GM12878 (cell line): ENCODE measurements around the gene FKBP4. TPM values are rescaled to one million over a fixed set of nuclear protein-coding genes. Genes with fewer than 3 reads are reported as not detected.

Experiments
- ASH2L ChIP-seq: fragments of 300-600, 200-600 bp; sonication (generic); IDR thresholded peaks from 2 replicates; pipeline ENCODE4 v1.6.1; 2017; ENCODE audit warnings: low read depth, mild to moderate bottlenecking, borderline replicate concordance
- E2F8 ChIP-seq: fragments of 450-650 bp; IDR thresholded peaks from 2 replicates; pipeline ENCODE4 v1.6.1; 2018; ENCODE audit warnings: mild to moderate bottlenecking, low read depth, moderate library complexity; ENCODE audit not compliant: partially characterized antibody
- GABPA ChIP-seq: IDR thresholded peaks from 2 replicates; pipeline ENCODE4 v1.6.1; 2014; ENCODE audit warnings: antibody characterized with exemption, low read depth, mild to moderate bottlenecking, inconsistent platforms
- GATAD2B ChIP-seq: fragments of 450-650 bp; conservative IDR thresholded peaks from 2 replicates; pipeline ENCODE4 v1.6.1; 2017; ENCODE audit warnings: low read depth, mild to moderate bottlenecking, moderate library complexity
- IRF4 ChIP-seq: IDR thresholded peaks from 2 replicates; pipeline ENCODE4 v1.6.1; 2011; ENCODE audit warnings: low read depth, low read length
- MLLT1 ChIP-seq: fragments of 450-650 bp; IDR thresholded peaks from 2 replicates; pipeline ENCODE4 v1.6.1; 2016; ENCODE audit warnings: mild to moderate bottlenecking
- NBN ChIP-seq: fragments of 450-650 bp; IDR thresholded peaks from 2 replicates; pipeline ENCODE4 v1.6.1; 2016
- NFXL1 ChIP-seq: fragments of 450-650 bp; IDR thresholded peaks from 2 replicates; pipeline ENCODE4 v1.6.1; 2017; ENCODE audit warnings: antibody characterized with exemption, mild to moderate bottlenecking, borderline replicate concordance
- SKIL ChIP-seq: fragments of 450-650 bp; IDR thresholded peaks from 2 replicates; pipeline ENCODE4 v1.6.1; 2017; ENCODE audit warnings: mild to moderate bottlenecking, low read depth, inconsistent platforms; ENCODE audit not compliant: poor library complexity, severe bottlenecking
- SMC3 ChIP-seq: IDR thresholded peaks from 2 replicates; pipeline ENCODE4 v1.6.1; 2011; ENCODE audit warnings: low read length, improper control_type of control experiment, borderline replicate concordance
- ZNF207 ChIP-seq: fragments of 450-650 bp; IDR thresholded peaks from 2 replicates; pipeline ENCODE4 v1.6.1; 2014; ENCODE audit warnings: antibody characterized with exemption, mild to moderate bottlenecking, borderline replicate concordance
- polyA plus RNA-seq, 11 experiments: library from polyadenylated mRNA; depleted of rRNA in 4 of 11; unstranded in 6 of 11; stranded (reverse) in 5 of 11; fragments of >200 nt; fragmentation: Nextera tagmentation in 4 of 11; fragmentation: Illumina TruSeq in 1 of 11; extraction: Ambion mirVana in 4 of 11; extraction: Trizol in 1 of 11; gene quantifications; 1 replicate in 1 of 11; 2 replicates in 10 of 11; pipeline versions ENCODE4 v1.2.1 to v1.2.3, GENCODE V29; 2011 to 2016; ENCODE audit warnings: inconsistent platforms in 2 of 11, missing spikeins in 2 of 11, low read depth in 1 of 11
- total RNA-seq, 4 experiments: library from RNA; depleted of rRNA in 3 of 4; stranded (reverse); fragments of >200 nt in 3 of 4; fragmentation: Illumina TruSeq in 1 of 4; extraction: Trizol in 1 of 4; gene quantifications; 2 replicates each; pipeline versions ENCODE4 v1.2.1 to v1.2.3, GENCODE V29; 2013 to 2021
- TF ChIP-seq, protein P1 (sequence below): fragments of 450-650 bp; IDR thresholded peaks from 2 replicates; pipeline ENCODE4 v1.6.1; 2016; ENCODE audit warnings: mild to moderate bottlenecking, moderate library complexity, borderline replicate concordance
- TF ChIP-seq, protein P2 (sequence below): IDR thresholded peaks from 2 replicates; pipeline ENCODE4 v1.6.1; 2011; ENCODE audit warnings: low read depth, low read length, improper control_type of control experiment, borderline replicate concordance

FKBP4 gene
- total and polyA plus RNA-seq, 10 of the 15 experiments (the other 5 are each of a cell fraction or from before 2014, with no cell fraction given): 8.9 to 90.0 (median 45.4) TPM

DNA sequence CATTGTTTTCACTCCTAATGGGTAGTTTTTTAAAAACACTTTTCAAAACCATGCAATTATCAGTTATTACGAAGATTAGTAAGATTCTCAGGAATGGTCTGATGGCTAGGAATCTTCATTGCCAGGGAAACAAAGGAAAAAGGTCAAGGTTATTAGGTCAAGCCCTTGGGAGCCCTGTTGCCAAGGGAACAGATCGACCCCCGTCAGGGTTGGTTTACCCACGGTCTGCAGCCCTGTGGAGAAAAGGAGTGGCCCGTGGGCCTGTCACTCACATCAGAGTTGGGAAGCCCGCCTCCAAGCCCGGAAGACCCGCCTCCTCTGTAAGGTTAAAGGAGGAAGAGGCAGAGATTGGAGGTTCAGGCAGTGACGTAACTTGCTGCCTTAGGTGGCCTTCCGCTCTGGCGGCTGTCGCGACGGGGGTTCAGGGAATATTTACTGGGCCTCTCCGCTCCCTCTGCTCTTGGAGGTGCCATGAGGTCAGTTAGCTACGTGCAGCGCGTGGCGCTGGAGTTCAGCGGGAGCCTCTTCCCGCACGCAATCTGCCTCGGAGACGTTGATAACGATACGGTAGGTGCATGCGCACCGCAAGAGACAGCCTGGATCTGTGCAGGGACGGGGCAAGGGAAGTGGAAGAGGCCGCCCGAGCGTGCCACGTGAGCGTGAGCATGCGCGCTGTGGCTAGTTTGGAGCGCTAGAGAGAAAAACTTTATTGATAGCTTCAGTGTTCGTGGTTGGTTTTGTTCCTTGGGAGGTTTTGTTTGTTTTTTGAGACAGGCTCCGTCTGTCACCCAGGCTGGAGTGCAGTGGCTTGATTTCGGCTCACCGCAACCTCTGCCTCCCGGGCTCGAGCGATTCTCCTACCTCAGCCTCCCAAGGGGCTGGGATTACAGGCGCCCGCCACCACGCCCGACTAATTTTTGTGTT lies 17.8 kb downstream of the FKBP4 start, which contains the start of gene ITFG2 (continued):
- TF ChIP-seq, protein P1, sequence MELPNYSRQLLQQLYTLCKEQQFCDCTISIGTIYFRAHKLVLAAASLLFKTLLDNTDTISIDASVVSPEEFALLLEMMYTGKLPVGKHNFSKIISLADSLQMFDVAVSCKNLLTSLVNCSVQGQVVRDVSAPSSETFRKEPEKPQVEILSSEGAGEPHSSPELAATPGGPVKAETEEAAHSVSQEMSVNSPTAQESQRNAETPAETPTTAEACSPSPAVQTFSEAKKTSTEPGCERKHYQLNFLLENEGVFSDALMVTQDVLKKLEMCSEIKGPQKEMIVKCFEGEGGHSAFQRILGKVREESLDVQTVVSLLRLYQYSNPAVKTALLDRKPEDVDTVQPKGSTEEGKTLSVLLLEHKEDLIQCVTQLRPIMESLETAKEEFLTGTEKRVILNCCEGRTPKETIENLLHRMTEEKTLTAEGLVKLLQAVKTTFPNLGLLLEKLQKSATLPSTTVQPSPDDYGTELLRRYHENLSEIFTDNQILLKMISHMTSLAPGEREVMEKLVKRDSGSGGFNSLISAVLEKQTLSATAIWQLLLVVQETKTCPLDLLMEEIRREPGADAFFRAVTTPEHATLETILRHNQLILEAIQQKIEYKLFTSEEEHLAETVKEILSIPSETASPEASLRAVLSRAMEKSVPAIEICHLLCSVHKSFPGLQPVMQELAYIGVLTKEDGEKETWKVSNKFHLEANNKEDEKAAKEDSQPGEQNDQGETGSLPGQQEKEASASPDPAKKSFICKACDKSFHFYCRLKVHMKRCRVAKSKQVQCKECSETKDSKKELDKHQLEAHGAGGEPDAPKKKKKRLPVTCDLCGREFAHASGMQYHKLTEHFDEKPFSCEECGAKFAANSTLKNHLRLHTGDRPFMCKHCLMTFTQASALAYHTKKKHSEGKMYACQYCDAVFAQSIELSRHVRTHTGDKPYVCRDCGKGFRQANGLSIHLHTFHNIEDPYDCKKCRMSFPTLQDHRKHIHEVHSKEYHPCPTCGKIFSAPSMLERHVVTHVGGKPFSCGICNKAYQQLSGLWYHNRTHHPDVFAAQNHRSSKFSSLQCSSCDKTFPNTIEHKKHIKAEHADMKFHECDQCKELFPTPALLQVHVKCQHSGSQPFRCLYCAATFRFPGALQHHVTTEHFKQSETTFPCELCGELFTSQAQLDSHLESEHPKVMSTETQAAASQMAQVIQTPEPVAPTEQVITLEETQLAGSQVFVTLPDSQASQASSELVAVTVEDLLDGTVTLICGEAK: peak; percentile 100
- TF ChIP-seq SKIL (peak; percentile 64), GABPA (peak; percentile 92), GATAD2B (0 out of 2 replicates have a peak, but pooled peaks have one; percentile 60), NBN (peak; percentile 98), NFXL1 (no peak), E2F8 (peak; percentile 42), ZNF207 (peak; percentile 89; the same call in 1 of the 2 replicates), SMC3 (no peak), ASH2L (0 out of 2 replicates have a peak, but pooled peaks have one; percentile 53), MLLT1 (peak; percentile 89), IRF4 (0 out of 2 replicates have a peak, but pooled peaks have one; percentile 69)
- TF ChIP-seq, protein P2, sequence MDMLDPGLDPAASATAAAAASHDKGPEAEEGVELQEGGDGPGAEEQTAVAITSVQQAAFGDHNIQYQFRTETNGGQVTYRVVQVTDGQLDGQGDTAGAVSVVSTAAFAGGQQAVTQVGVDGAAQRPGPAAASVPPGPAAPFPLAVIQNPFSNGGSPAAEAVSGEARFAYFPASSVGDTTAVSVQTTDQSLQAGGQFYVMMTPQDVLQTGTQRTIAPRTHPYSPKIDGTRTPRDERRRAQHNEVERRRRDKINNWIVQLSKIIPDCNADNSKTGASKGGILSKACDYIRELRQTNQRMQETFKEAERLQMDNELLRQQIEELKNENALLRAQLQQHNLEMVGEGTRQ: peak; percentile 72
